ENCODE data around the gene TPM4. TPM values are rescaled to one million over a fixed set of nuclear protein-coding genes. Genes with fewer than 3 reads are reported as not detected.

The TPM4 gene
- total and polyA plus RNA-seq, 2 of the 8 experiments (the other 6 are each of a cell fraction or from before 2014, with no cell fraction given), result 160 to 359 TPM

GRCh38 chr19:16033721-16034120 lies 42.6 kb upstream of the TPM4 start:
- Histone ChIP-seq H4K91ac (replicated peaks; ENCODE audit: insufficient read length, low read length) (no peak overlapping the region), H2BK12ac (ENCODE audit: low read depth, low read length) (no peak overlapping the region), H2BK15ac (ENCODE audit: low read length) (no peak overlapping the region), H3K9ac (replicated peaks in 1 of 4; ENCODE audit: extremely low read depth in 1 of 4, low read depth in 3 of 4, low read length in 3 of 4) (no peak overlapping the region), H4K5ac (ENCODE audit: insufficient read length, low read depth, low read length) (no peak overlapping the region), H3K23ac (ENCODE audit: insufficient read length) (no peak overlapping the region), H2BK20ac (ENCODE audit: low read length) (no peak overlapping the region), H3K18ac (ENCODE audit: extremely low read depth, low read length) (no peak overlapping the region), H2BK120ac (replicated peaks; ENCODE audit: low read depth, low read length) (no peak overlapping the region), H3K9me3 (ENCODE audit: insufficient read depth in 2 of 2, low read depth in 1 of 2, low read length in 1 of 2) (peaks cover 66 to 90% of the 10 kb centered on the region in 2 experiments), H3K4me3 (ENCODE audit: extremely low read depth in 1 of 4, insufficient read depth in 2 of 4, low read depth in 3 of 4, low read length in 4 of 4) (no peak overlapping the region), H3K4ac (replicated peaks; ENCODE audit: insufficient read length, low read depth, low read length) (no peak overlapping the region), H3K14ac (ENCODE audit: insufficient read length) (no peak overlapping the region), H3K36me3 (ENCODE audit: control insufficient read depth in 2 of 4, insufficient read depth in 4 of 4, low read length in 3 of 4) (no peaks in the 10 kb centered on the region), H2AK5ac (ENCODE audit: low read depth, low read length) (no peak overlapping the region), H3K23me2 (ENCODE audit: low read depth, low read length) (no peaks in the 10 kb centered on the region), H3K27ac (ENCODE audit: low read depth, low read length) (no peak overlapping the region), H3K4me2 (ENCODE audit: insufficient read depth in 1 of 2, low read depth in 2 of 2, low read length in 2 of 2) (no peak overlapping the region), H3K27me3 (replicated peaks in 1 of 4; ENCODE audit: control insufficient read depth in 3 of 4, extremely low read depth in 1 of 4, insufficient read depth in 3 of 4, low read length in 3 of 4) (no peaks in the 10 kb centered on the region), H3K4me1 (replicated peaks in 1 of 4; ENCODE audit: control insufficient read depth in 3 of 4, insufficient read depth in 4 of 4, low read length in 3 of 4) (no peaks in the 10 kb centered on the region), H3K79me2 (ENCODE audit: control insufficient read depth in 1 of 2, insufficient read depth in 2 of 2, low read length in 2 of 2) (no peaks in the 10 kb centered on the region), H4K20me1 (replicated peaks in 1 of 2; ENCODE audit: control insufficient read depth in 1 of 2, insufficient read depth in 2 of 2, low read length in 2 of 2) (no peaks in the 10 kb centered on the region), H3K56ac (replicated peaks; ENCODE audit: insufficient read length, low read depth, low read length) (no peak overlapping the region), H3K79me1 (ENCODE audit: low read depth, low read length) (no peaks in the 10 kb centered on the region), H4K8ac (ENCODE audit: extremely low read depth, insufficient read depth, low read length) (no peak overlapping the region), H2BK5ac (ENCODE audit: low read depth, low read length) (no peak overlapping the region), H2AFZ (ENCODE audit: low read length) (no peak overlapping the region)
- FAIRE-seq, result no peak
- POLR2A ChIA-PET (ENCODE audit: partially characterized antibody), result no interaction called here
- no peak for DNase-seq (ENCODE audit: low read depth in 1 of 2, low spot score in 2 of 2)
- CTCF ChIA-PET (ENCODE audit: partially characterized antibody), result no interaction called here
- 49% methylated on average over 2 of the region's 2 CpGs; no CpG with 5 or more reads in 1 of the 2 experiments for WGBS, 2 experiments (ENCODE audit: extremely low coverage in 1 of 2, insufficient coverage in 1 of 2, insufficient read length in 1 of 2, insufficient replicate concordance in 2 of 2, low coverage in 1 of 2, low lambda C conversion rate in 2 of 2, missing lambda C conversion rate in 1 of 2)
- TF ChIP-seq ASH2L (IDR thresholded peaks at IDR 0.05; ENCODE audit: low read length) (no peak), CBX8 (IDR thresholded peaks at IDR 0.05; ENCODE audit: borderline replicate concordance, low read depth, low read length) (no peak), KDM5A (IDR thresholded peaks at IDR 0.05; ENCODE audit: low read length) (no peak), CTCF (IDR thresholded peaks at IDR 0.05; ENCODE audit: control extremely low read depth in 1 of 3, insufficient read depth in 1 of 3, low read depth in 1 of 3, low read length in 3 of 3) (no peak), HDAC6 (IDR thresholded peaks at IDR 0.05; ENCODE audit: low read depth, low read length) (no peak), NRF1 (IDR thresholded peaks at IDR 0.05; ENCODE audit: low read depth, low read length) (no peak), KDM1A (IDR thresholded peaks at IDR 0.05; ENCODE audit: borderline replicate concordance, low read length) (no peak), GABPA (IDR thresholded peaks at IDR 0.05; ENCODE audit: borderline replicate concordance, insufficient read depth, low read length) (no peak), RAD21 (IDR thresholded peaks at IDR 0.05 in 1 of 2, conservative IDR thresholded peaks at IDR 0.05 in 1 of 2; ENCODE audit: low read depth in 2 of 2, low read length in 2 of 2) (no peak), TCF12 (IDR thresholded peaks at IDR 0.05; ENCODE audit: low read depth, low read length) (no peak), SIX5 (IDR thresholded peaks at IDR 0.05; ENCODE audit: low read depth, low read length) (no peak), SUZ12 (IDR thresholded peaks at IDR 0.05; ENCODE audit: low read length) (no peak)
